ENCODE results near the gene RPS6KA3.
A peak's percentile ranks its signal among the peaks of the same experiment; 100 is the strongest.

- no peak for TF ChIP-seq CTCF (IDR thresholded peaks at IDR 0.05 in 4 of 5, conservative IDR thresholded peaks at IDR 0.05 in 1 of 5)
- TF ChIP-seq POLR2A (IDR thresholded peaks at IDR 0.05), result peak; percentile 97 to 98
Measured at GRCh38 chrX:20141281-20142220, 125.2 kb downstream of the RPS6KA3 start, which contains the start of gene EIF1AX.
